Transverse colon (tissue), 3 donors: Measurements from ENCODE around the gene STOML2.

Experiments used
- POLR2A ChIP-seq: fragments of 450-650 bp; IDR thresholded peaks from one replicate; pipeline ENCODE4 v1.6.1; 2016; ENCODE audit warnings: antibody characterized with exemption, mild to moderate bottlenecking, moderate library complexity
- TF ChIP-seq, protein P1 (sequence below), 5 experiments: fragments of 200-600 bp in 3 of 5; fragments of 450-650 bp in 2 of 5; sonication (generic) in 3 of 5; IDR thresholded peaks; 1 replicate in 2 of 5; 2 replicates in 3 of 5; pipeline ENCODE4 v1.5.1; 2016 to 2017; ENCODE audit warnings: antibody characterized with exemption in 5 of 5, inconsistent platforms in 3 of 5, mild to moderate bottlenecking in 2 of 5, moderate library complexity in 1 of 5

DNA sequence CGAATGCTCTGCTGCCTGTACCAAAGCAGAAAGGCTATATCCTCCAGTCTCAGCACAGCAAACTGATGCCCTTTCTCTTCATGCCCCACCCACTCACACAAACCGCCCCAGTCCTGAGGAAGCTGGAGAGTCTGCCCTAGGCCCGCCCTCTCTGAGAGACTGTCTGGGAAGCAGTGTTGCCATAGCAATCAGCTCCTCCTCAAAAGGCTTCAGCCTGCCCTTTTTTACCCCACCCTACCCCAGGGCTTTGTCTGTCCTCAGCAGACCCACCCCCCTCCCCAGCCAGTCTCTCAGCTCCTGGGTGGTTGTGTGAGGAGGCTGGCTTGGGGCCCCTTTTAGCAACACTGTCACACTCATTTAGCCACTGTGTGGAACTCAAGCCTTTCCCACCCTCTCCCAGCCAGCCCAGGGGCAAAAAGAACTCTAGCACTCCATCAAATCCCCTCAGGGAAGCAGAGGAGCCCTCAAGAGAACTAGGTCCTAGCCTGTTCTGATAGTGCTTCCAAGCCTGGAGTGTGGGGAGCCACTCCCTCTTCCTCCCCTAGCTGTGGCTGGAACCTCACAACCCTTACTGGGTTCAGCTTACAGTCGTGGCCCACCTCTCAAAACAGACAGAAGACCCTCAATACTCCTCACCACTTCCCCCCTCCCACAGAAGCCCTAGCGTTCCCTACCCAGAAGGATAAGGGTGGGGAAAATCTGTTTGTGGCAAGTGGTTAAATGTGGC is 11.3 kb upstream of the STOML2 start:
- TF ChIP-seq, protein P1, sequence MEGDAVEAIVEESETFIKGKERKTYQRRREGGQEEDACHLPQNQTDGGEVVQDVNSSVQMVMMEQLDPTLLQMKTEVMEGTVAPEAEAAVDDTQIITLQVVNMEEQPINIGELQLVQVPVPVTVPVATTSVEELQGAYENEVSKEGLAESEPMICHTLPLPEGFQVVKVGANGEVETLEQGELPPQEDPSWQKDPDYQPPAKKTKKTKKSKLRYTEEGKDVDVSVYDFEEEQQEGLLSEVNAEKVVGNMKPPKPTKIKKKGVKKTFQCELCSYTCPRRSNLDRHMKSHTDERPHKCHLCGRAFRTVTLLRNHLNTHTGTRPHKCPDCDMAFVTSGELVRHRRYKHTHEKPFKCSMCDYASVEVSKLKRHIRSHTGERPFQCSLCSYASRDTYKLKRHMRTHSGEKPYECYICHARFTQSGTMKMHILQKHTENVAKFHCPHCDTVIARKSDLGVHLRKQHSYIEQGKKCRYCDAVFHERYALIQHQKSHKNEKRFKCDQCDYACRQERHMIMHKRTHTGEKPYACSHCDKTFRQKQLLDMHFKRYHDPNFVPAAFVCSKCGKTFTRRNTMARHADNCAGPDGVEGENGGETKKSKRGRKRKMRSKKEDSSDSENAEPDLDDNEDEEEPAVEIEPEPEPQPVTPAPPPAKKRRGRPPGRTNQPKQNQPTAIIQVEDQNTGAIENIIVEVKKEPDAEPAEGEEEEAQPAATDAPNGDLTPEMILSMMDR (IDR thresholded peaks at IDR 0.05), result no peak
- TF ChIP-seq POLR2A, result no peak
